Kidney (tissue), 14 donors: ENCODE measurements around the gene C19orf47. TPM values are rescaled to one million over a fixed set of nuclear protein-coding genes. Genes with fewer than 3 reads are reported as not detected.

ENCODE experiments used
- DNase-seq, 5 donors: peaks; one replicate each; pipeline ENCODE4 v3.0.0-alpha.2; 2013 to 2020
- FAIRE-seq: peaks from 2 replicates; lab custom pipeline; 2012; peaks lifted over from hg19 to GRCh38; lab: Jason Lieb, UNC
- H3K27ac ChIP-seq, 2 donors: one replicate each; pipeline ENCODE4 v1.7.0; 2013; ENCODE audit warnings: low read depth in 2 of 2, low read length in 2 of 2, inconsistent platforms in 1 of 2
- H3K27me3 ChIP-seq: one replicate; pipeline ENCODE4 v1.7.1; 2013; ENCODE audit warnings: low read length, inconsistent platforms; ENCODE audit not compliant: control insufficient read depth, insufficient read depth
- H3K36me3 ChIP-seq, 3 donors: one replicate each; pipeline versions ENCODE4 v1.7.0 to v1.7.1; 2013; ENCODE audit warnings: low read length in 3 of 3, control low read depth in 1 of 3, inconsistent platforms in 1 of 3; ENCODE audit not compliant: insufficient read depth in 3 of 3, control insufficient read depth in 2 of 3
- H3K4me1 ChIP-seq, 3 donors: one replicate each; pipeline versions ENCODE4 v1.7.0 to v1.7.1; 2013; ENCODE audit warnings: low read length in 3 of 3, inconsistent platforms in 1 of 3, low read depth in 1 of 3; ENCODE audit not compliant: control insufficient read depth in 2 of 3, insufficient read depth in 2 of 3
- H3K4me3 ChIP-seq, 3 donors: one replicate each; pipeline versions ENCODE4 v1.7.0 to v1.8.1; 2013; ENCODE audit warnings: low read length in 3 of 3, control low read depth in 1 of 3, inconsistent platforms in 1 of 3
- H3K9ac ChIP-seq, 3 donors: one replicate each; pipeline versions ENCODE4 v1.7.0 to v1.7.1; 2013; ENCODE audit warnings: low read length in 3 of 3, control low read depth in 1 of 3, inconsistent platforms in 1 of 3
- H3K9me3 ChIP-seq, 3 donors: one replicate each; pipeline versions ENCODE4 v1.7.0 to v1.7.1; 2013; ENCODE audit warnings: low read length in 3 of 3, control low read depth in 1 of 3, inconsistent platforms in 1 of 3; ENCODE audit not compliant: control insufficient read depth in 2 of 3, insufficient read depth in 1 of 3
- intact Hi-C: fragments of 100-400 bp; cut with DNase I; formaldehyde crosslinking; loops from one replicate; pipeline ENCODE4 v1.11.1; 2022
- polyA plus RNA-seq: library from polyadenylated mRNA; stranded (reverse); fragments of 350-450 nt; fragmentation: Illumina TruSeq; extraction: RNeasy Lipid Tissue Mini Kit (QIAGEN cat#74804); gene quantifications from one replicate; pipeline ENCODE4 v1.2.3, GENCODE V29; 2014; ENCODE audit warnings: low read depth, low replicate concordance; ENCODE audit not compliant: insufficient read depth
- total RNA-seq: library from RNA; stranded (reverse); fragmentation: NEBNext Ultra II Directional; extraction: Animal tissue kit (Norgen Biotek cat#: 25700); gene quantifications from one replicate; pipeline ENCODE4 v1.2.1, GENCODE V29; 2021
- TF ChIP-seq, protein P1 (sequence below): IDR thresholded peaks from 3 replicates; pipeline ENCODE4 v1.5.1; 2012; ENCODE audit warnings: mild to moderate bottlenecking, moderate library complexity, borderline replicate concordance; ENCODE audit not compliant: insufficient read depth; ENCODE audit errors: extremely low read depth
- donor health status: control.
- donor health status: control.
- donor health status: control.
- donor health status: control.
- donor health status: control.
- donor health status: DM: yes; HTN: yes; CAD: no.
- donor health status: Normal renal cell carcinoma (clear cell type).

The C19orf47 gene
- total and polyA plus RNA-seq, 2 donors from 2014 or later, result 12.9 to 13.0 TPM

DNA sequence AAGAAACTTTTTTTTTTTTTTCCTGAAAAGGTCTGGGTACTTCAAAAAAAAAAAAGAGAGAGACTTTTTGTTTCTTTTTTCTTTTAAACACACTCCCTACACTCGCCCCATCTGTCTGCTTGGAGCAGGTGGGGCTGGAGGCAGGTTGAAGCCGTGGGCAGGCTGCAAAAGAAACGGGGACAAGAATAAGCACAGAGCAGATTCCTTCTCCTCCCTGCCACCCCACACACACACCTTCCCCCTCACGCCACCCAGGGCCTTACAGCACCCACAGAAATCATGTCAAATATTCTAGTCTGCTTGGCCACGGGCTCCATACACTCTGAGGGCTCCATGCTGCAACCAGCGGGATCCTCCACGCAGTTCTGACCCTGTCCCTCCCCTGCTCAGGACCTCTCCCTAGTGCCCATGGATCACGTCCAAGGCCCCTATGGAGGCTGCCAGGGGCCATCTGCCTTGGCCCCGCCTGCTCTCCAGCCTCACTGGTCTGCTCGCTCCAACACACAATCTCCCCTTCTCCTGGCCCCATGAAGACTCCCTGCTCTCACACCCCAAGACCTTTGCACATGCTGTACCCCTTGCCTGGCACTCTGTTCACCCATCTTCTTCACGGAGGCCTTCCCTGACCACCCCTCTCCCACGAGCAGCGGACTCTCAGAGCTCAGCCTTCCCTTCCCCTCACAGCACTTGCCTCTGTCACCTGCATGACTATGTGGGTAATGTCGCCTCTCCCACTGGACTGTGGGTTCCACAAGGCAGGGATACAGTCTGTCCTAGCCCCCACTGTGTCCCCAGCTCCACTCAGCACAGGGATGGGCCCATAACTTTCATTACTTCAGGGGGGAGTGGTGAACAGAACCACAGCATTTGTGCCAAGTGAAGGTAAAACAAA is 74.5 kb downstream of the C19orf47 start:
- peaks cover 0 to 27% (median 8%) of the 10 kb centered on the region in 3 donors for H3K4me1 ChIP-seq
- no peak overlapping the region for H3K27ac ChIP-seq
- peaks cover 0 to 10% (median 3%) of the 10 kb centered on the region in 3 donors for H3K36me3 ChIP-seq
- no peak overlapping the region for H3K4me3 ChIP-seq
- FAIRE-seq, result no peak
- DNase-seq, result no peak
- no peaks in the 10 kb centered on the region for H3K9me3 ChIP-seq
- no peak overlapping the region for H3K9ac ChIP-seq
- TF ChIP-seq, protein P1, sequence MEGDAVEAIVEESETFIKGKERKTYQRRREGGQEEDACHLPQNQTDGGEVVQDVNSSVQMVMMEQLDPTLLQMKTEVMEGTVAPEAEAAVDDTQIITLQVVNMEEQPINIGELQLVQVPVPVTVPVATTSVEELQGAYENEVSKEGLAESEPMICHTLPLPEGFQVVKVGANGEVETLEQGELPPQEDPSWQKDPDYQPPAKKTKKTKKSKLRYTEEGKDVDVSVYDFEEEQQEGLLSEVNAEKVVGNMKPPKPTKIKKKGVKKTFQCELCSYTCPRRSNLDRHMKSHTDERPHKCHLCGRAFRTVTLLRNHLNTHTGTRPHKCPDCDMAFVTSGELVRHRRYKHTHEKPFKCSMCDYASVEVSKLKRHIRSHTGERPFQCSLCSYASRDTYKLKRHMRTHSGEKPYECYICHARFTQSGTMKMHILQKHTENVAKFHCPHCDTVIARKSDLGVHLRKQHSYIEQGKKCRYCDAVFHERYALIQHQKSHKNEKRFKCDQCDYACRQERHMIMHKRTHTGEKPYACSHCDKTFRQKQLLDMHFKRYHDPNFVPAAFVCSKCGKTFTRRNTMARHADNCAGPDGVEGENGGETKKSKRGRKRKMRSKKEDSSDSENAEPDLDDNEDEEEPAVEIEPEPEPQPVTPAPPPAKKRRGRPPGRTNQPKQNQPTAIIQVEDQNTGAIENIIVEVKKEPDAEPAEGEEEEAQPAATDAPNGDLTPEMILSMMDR, result no peak
- intact Hi-C loops, result no loop called here
- H3K27me3 ChIP-seq, result no peaks in the 10 kb centered on the region

DNA sequence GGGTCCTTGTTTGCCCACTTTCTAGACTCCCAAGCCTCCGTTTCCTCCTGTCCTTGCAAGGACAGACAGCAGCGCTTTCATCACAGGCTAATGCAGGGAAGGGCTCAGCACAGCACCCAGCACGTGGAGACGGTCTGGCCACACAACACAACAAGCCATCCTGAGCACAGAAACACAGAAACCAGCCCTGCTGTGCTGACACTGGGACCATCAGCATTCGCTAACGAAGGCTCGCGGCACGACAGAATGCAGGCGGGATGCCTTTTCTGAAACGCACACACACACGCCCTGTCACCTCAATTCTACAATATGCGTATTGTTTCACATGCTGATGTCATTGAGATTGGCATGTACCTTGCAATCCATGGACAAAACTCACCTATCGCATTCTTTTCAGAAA is 75.9 kb downstream of the C19orf47 start:
- DNase-seq (no peak), FAIRE-seq (no peak)
- TF ChIP-seq, protein P1, result no peak
- intact Hi-C loops, result no loop called here
- no peak overlapping the region for H3K9ac ChIP-seq
- H3K36me3 ChIP-seq, result peaks cover 0 to 10% (median 3%) of the 10 kb centered on the region in 3 donors
- H3K27me3 ChIP-seq, result no peaks in the 10 kb centered on the region
- no peak overlapping the region for H3K4me3 ChIP-seq
- peaks cover 0 to 21% (median 12%) of the 10 kb centered on the region in 3 donors for H3K4me1 ChIP-seq
- no peaks in the 10 kb centered on the region for H3K9me3 ChIP-seq
- no peak overlapping the region for H3K27ac ChIP-seq

GRCh38 chr19:40271706-40272105 is 76.5 kb downstream of the C19orf47 start:
- intact Hi-C loops, result no loop called here
- Histone ChIP-seq H3K9ac (no peak overlapping the region), H3K27me3 (no peaks in the 10 kb centered on the region), H3K27ac (no peak overlapping the region), H3K4me3 (no peak overlapping the region), H3K4me1 (peaks cover 0 to 26% (median 13%) of the 10 kb centered on the region in 3 donors), H3K9me3 (no peaks in the 10 kb centered on the region), H3K36me3 (peaks cover 0 to 10% (median 3%) of the 10 kb centered on the region in 3 donors)
- TF ChIP-seq, protein P1, result no peak
- no peak for DNase-seq
- no peak for FAIRE-seq
